Amygdala (tissue), 56 donors: ENCODE results near the gene ME1.

Source experiments
- DNase-seq, 56 donors: peaks; one replicate each; lab custom pipeline; 2025; lab: John Stamatoyannopoulos, UW

The ME1 gene

DNA sequence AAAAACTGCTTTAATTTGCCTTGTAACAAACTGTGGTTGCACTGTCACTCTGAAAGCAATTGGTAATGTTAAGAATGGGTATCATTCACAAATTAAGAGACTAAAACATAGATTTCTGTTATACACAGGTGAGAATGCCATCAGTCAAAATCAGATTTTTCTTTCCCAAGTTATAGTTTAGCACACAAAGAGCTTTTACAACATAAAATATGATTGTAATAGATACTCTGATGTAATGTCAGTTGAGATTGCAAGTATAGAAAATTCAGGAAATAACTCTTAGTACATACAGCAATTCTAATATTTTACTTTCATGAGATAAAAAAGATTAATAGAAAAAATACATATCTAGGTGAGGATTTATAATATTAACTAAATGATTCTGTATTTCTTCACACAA, 2.3 kb upstream of the ME1 start:
- DNase-seq: no peak

- DNase-seq: no peak
Observed at GRCh38 chr6:83432636-83433035, 1.8 kb upstream of the ME1 start.

DNA sequence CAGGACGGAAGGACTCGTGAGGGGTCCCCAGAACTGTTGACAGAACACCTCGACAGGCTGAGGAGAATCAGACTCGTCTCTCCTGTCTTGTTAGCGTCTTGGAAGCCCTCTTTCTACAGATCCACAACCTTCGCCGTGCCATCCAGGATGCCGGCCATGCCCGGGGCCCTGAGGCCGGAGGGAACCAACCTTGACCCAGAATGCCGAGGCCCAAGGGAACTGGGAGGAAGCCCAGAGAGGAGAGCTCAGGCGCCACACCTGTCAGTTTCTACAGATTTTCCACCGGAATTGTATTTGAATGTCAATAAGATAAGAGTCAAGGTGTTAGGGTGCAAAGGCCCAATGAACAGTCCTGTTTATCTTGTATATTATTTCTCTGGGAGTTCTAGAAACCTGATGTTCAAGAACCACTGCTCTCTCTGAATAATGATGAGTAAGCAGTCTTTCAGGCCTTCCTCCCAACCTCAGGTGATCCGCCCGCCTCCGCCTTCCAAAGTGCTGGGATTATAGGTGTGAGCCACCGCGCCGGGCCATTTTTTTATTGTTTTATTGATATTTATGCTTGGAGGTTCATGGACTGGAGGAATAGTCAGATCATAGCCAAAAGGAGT, 799 bp upstream of the ME1 start:
- peak in 3 of 56 donors; percentile 5 to 53 (median 44) for DNase-seq

DNA sequence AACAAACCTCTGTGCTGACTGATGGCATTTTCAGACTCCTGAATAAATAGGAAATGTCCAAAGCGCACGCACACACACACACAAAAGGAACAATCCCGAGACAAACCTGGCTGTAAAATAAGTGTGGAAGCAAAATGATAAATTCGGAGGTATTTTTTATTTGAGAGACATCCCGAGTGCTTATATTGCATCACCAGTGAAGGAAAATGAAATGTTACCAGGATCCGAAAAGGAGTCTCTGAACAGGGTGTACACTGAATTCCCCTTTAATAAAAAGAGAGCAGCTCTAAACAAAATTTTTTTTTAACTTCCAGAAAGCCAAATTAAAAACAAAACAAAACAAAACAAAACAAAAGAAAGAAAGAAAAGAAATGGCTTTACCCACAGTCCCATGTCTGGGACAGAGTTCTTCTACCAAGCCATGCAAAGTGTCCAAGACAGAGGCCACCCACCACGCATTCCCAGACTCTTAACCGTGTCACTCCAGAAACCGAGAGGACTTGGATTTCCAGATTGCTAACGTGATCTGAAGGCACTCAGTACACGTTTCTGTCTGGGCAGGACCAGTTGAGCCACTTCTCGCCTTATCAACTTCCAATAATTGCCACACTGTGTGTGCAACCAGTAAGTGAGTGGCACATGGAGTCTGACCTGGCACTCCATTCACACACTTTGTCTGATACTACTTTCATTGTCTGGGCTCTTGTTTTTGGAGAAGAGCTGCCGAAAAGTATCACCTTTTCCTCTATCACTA, 817 bp downstream of the ME1 start:
- DNase-seq: peak in 16 of 56 donors; percentile 1 to 56 (median 13)

- no peak for DNase-seq
Observed at GRCh38 chr6:83429269-83429668, 1.6 kb downstream of the ME1 start.

GRCh38 chr6:83424392-83425018, 6.3 kb downstream of the ME1 start:
- no peak for DNase-seq

DNA sequence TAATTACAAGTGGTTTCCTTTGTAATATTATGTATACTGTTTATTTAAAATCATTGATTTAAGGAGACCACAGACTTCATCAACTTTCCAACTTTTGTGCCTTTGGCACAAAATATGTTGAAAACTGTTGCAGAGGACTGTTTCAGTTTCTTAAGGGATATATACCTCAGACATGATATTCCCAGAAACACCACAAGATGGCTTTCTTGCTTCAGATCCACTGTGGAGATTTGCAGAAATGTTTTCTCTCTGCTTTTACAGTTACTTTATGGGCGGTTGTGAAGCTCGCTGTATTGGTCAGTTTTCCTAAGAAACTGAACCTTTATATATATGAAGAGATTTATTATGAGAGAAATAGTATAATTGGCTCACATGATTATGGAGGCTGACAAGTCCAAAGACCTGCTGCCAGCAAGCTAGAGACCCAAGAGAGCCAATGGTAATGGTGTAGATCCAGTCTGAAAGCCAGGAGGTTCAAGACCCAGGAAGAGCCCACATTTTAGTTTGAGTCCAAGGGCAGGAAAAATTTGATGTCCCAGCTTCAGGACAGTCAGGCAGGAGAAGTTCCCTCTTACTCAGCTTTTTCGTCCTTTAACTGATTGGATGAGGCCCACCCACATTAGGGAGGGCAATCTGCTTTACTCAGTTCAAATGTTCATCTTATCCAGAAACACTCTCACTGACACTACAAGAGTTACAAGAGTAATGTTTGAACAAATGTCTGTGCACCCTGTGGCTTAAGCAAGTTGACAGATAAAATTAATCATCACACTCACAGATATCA, 12.8 kb downstream of the ME1 start:
- DNase-seq: no peak

- DNase-seq: no peak
Observed at GRCh38 chr6:83413068-83413467, 17.8 kb downstream of the ME1 start.

DNA sequence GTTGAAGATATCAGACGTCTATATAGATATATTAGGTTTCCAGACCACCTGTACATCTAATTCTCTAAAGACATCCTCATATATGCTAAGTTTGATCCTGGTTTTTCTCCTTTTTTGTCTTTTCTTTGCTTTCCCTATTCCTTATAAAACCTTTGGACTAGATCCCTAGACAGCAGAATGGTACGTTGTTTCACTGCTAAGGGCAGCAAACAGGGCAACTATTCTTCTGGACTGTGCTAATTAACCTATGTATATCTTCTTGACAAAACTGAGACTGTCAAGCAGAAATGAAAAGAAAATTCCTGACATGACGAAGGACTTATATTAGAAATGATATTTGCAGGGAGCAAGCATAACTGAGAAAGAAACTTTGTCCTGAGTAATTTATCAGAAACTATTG, 19.1 kb downstream of the ME1 start:
- no peak for DNase-seq

DNA sequence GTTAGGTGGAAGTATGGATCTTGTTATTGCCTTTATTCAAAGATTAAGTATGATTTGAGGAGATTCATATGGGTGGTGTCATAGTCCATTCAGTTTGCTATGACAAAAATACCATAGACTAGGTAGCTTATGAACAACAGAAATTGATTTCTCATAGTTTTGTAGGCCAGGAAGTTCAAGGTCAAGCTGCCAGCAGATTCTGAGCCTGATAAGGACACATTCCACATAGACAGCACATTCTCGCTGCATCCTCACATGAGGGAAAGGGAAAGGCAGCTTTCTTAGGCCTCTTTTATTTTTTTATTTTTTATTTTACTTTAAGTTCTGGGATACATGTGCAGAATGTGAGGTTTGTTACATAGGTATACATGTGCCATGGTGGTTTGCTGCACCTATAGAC, 27.7 kb downstream of the ME1 start:
- no peak for DNase-seq

DNA sequence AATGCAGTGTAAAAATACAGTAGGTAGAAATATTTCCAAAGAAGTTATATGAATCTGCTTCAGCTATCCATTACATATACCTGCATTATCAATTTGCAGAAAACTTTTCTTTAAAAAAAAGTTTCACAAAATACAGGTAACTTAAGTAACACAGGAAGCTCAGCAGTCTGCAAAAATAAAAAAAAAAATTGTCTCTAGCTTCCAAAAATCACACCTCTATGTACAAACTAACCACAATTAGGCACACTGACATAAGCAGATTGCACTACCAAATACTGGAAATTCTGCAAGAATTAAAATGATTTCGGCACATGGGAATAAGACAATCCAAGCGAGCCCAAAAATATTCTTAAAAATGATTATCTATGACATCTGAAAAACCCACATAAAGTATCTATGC, 41.2 kb downstream of the ME1 start:
- DNase-seq: no peak

- no peak for DNase-seq
Observed at GRCh38 chr6:83385473-83385872, 45.4 kb downstream of the ME1 start.

- DNase-seq: no peak
Observed at GRCh38 chr6:83384751-83385150, 46.1 kb downstream of the ME1 start.

DNA sequence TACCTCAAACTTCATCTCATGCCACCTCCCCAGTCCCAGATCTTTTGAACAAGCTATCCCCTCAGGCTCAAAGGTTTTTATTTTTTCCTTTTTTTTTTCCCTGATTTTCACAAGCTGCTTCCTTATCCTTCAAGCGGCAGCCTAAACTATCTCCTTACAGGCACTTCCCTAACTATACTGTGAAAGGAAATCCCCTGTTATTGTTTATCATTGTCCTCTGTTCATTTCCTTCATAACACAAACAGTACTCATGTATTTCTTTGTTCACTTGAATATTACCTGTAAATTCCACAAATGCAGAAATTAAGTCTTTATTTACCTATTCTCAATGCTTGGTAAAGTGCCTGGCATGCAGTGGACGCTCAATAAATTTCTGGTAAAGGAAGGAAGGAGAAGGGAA, 48.9 kb downstream of the ME1 start:
- no peak for DNase-seq

DNA sequence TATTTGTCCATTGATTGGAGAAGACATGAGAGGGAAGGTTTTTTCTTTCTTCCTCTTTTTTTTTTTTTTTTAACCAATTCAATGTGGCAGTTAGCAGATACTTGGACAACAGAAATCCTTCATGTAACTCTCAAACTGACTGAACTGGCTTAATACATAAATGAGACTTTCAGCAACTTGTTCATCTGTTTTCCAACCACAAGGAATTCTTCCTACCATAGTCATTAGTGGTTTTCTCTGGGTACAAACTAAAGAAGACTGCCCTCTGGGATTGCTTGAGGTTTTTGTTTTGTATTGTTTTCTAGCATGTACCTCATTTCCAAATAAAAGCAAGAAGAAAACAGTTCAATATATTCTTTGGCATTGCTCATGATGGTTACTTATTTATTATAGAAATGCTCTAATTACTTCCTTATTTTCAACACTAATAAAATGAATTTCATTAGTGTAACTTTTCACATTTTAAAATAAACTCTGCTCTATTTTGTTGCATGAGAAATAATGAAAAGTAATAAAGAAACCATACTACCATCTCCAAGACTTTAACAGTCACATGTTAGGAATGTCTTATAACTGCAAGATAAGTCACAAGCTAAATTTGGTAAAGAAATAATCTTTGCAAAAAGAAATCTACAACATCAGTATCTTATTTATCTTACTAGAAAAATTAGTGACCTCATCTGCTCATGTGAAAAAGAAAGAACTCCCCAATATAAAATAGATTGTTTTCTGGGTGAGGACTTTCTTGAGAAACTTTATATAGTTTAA, 52.0 kb downstream of the ME1 start:
- no peak for DNase-seq

- DNase-seq: no peak
Observed at GRCh38 chr6:83371423-83371822, 59.4 kb downstream of the ME1 start.

DNA sequence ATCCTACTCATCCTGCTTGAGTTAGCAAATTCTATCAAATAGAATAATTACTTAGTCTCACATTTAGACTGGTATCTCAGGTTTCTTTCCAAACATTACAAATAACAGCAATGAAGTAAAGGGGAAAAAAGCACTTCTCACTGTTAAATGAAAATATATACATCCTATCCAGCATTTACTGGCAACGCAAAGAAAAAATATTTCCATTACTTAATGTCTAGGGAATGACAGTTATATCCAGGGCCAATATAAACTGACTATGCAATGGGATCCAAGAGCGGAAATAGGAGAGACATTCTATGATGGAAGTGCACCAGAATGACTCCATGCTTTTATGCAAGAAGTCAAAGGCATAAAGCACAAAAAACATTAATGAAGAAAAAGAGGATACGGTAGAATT, 60.3 kb downstream of the ME1 start:
- DNase-seq: no peak

DNA sequence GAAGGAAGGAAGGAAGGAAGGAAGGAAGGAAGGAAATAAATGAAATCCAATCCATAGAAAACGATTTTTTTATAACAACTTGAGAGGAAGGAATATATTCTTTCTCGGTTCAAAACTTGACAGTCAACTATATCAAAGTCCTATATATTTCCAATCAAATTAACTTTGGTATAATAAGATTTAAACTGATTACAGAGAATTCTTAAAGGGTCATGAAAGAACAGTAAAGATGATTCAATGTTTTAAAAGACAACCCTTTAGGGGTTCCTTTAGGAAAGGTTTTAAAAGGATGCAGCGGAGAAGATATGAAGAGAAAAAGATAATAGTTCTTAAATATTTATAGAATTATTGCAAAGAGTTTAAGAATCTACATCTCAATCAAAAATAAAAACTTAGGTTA, 61.2 kb downstream of the ME1 start:
- DNase-seq: no peak

DNA sequence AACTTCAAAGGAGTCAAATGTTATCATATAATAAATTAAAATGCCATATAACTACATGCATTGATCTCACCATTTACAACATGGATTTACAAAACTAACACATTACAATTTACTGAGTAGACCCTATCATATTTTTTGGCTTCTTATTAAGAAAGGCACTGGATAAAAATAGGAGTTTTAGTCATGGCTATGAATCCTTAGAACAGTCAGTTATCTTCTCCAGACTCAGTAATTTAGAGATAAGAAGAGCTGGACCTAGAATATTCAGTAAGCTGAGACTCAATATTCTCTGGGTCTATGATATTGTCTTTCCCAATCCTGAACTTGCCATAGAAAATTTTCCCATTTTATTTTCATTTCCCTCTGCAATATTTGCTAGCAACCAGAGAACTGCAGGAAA, 62.3 kb downstream of the ME1 start:
- DNase-seq: no peak

DNA sequence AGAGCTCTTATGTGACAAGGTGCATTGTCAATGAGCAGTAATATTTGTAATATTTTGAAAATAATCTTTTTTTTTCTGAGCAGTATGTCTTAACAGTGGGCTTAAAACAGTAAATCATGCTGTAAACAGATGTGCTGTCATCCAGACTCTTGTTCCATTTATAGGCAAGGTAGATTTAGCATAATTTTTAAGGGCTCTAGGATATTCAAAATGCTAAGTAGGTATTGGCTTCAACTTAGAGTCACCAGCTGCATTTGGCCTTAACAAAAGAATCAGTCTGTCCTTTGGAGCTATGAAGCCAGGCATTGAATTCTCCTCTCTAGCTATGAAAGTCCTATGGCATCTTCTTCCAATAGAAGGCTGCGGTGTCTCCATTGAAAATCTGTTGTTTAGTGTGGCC, 63.7 kb downstream of the ME1 start:
- DNase-seq: no peak
